HepG2 (cell line): Measurements from ENCODE around the gene WBP1. TPM values are rescaled to one million over a fixed set of nuclear protein-coding genes. Genes with fewer than 3 reads are reported as not detected.

Source experiments
- CREB3 ChIP-seq: sonication (generic); formaldehyde crosslinking; IDR thresholded peaks from 2 replicates; pipeline ENCODE4 v1.5.0; 2020; ENCODE audit warnings: missing genetic modification reagents
- LBX2 ChIP-seq: sonication (generic); formaldehyde crosslinking; IDR thresholded peaks from 2 replicates; pipeline ENCODE4 v1.5.0; 2020; ENCODE audit warnings: missing genetic modification reagents, mild to moderate bottlenecking, borderline replicate concordance
- MAF1 ChIP-seq: sonication (generic); formaldehyde crosslinking; IDR thresholded peaks from 2 replicates; pipeline ENCODE4 v1.5.0; 2020; ENCODE audit warnings: missing genetic modification reagents, borderline replicate concordance
- MXD1 ChIP-seq: sonication (generic); formaldehyde crosslinking; IDR thresholded peaks from 2 replicates; pipeline ENCODE4 v1.4.0; 2020; ENCODE audit warnings: mild to moderate bottlenecking, missing genetic modification reagents
- POGK ChIP-seq: sonication (generic); formaldehyde crosslinking; conservative IDR thresholded peaks from 2 replicates; pipeline ENCODE4 v1.8.0; 2022; ENCODE audit warnings: mild to moderate bottlenecking, moderate library complexity, missing genetic modification reagents
- PRDM4 ChIP-seq: sonication (generic); formaldehyde crosslinking; IDR thresholded peaks from 2 replicates; pipeline ENCODE4 v1.9.0; 2021; ENCODE audit warnings: missing genetic modification reagents, borderline replicate concordance
- RBFOX2 ChIP-seq: fragments of 200-400 bp; formaldehyde crosslinking; IDR thresholded peaks from 2 replicates; pipeline ENCODE4 v1.6.1; 2017; ENCODE audit warnings: low read depth, mild to moderate bottlenecking, low read length
- RNF2 ChIP-seq: fragments of 450-650 bp; conservative IDR thresholded peaks from 2 replicates; pipeline ENCODE4 v1.6.1; 2016; ENCODE audit warnings: low read depth
- RNF219 ChIP-seq: sonication (generic); formaldehyde crosslinking; IDR thresholded peaks from 2 replicates; pipeline ENCODE4 v1.5.0; 2020; ENCODE audit warnings: mild to moderate bottlenecking, missing genetic modification reagents
- ZNF17 ChIP-seq: sonication (generic); formaldehyde crosslinking; IDR thresholded peaks from 2 replicates; pipeline ENCODE4 v1.5.0; 2020; ENCODE audit warnings: mild to moderate bottlenecking, missing genetic modification reagents
- ZNF512 ChIP-seq: sonication (generic); formaldehyde crosslinking; IDR thresholded peaks from 2 replicates; pipeline ENCODE4 v1.4.0; 2020; ENCODE audit warnings: mild to moderate bottlenecking, missing genetic modification reagents
- ZNF552 ChIP-seq: sonication (generic); formaldehyde crosslinking; IDR thresholded peaks from 2 replicates; pipeline ENCODE4 v1.9.0; 2022; ENCODE audit warnings: missing genetic modification reagents, mild to moderate bottlenecking, borderline replicate concordance
- ZNF619 ChIP-seq: sonication (generic); formaldehyde crosslinking; IDR thresholded peaks from 2 replicates; pipeline ENCODE4 v1.4.0; 2020; ENCODE audit warnings: mild to moderate bottlenecking, missing genetic modification reagents
- ZNF784 ChIP-seq: sonication (generic); formaldehyde crosslinking; IDR thresholded peaks from 2 replicates; pipeline ENCODE4 v1.5.1; 2020; ENCODE audit warnings: missing genetic modification reagents, mild to moderate bottlenecking, borderline replicate concordance
- polyA plus RNA-seq, 8 experiments: library from polyadenylated mRNA; depleted of rRNA in 3 of 8; stranded (reverse) in 7 of 8; unstranded in 1 of 8; fragments of >200 nt; fragmentation: Illumina TruSeq in 4 of 8; extraction: Trizol in 4 of 8; gene quantifications; 2 replicates each; pipeline versions ENCODE4 v1.2.1 to v1.2.3, GENCODE V29; 2011 to 2016; ENCODE audit warnings: low read depth in 4 of 8, missing spikeins in 1 of 8, mixed read lengths in 1 of 8; ENCODE audit not compliant: insufficient read depth in 1 of 8
- total RNA-seq, 5 experiments: library from RNA; depleted of rRNA; stranded (reverse); fragments of >200 nt; fragmentation: Illumina TruSeq; extraction: Trizol; gene quantifications; 2 replicates each; pipeline ENCODE4 v1.2.3, GENCODE V29; 2016; ENCODE audit warnings: low read depth in 1 of 5

The WBP1 gene
- total and polyA plus RNA-seq, 2 of the 13 experiments (the other 11 are each of a cell fraction or from before 2014, with no cell fraction given) = 38.8 to 85.7 TPM

- TF ChIP-seq ZNF512 (CRISPR knock-in tag) (no peak), RNF219 (CRISPR knock-in tag) (no peak), POGK (CRISPR knock-in tag) (no peak; the same call in 1 of the 2 replicates), MXD1 (peak; percentile 64), LBX2 (CRISPR knock-in tag) (no peak), RBFOX2 (peak; percentile 85), CREB3 (no peak), ZNF552 (CRISPR knock-in tag) (peak; percentile 88), ZNF784 (CRISPR knock-in tag) (no peak; the same call in 1 of the 2 replicates), RNF2 (no peak), PRDM4 (CRISPR knock-in tag) (no peak), MAF1 (CRISPR knock-in tag) (peak; percentile 52; the same call in 1 of the 2 replicates), ZNF17 (CRISPR knock-in tag) (no peak), ZNF619 (CRISPR knock-in tag) (no peak)
Observed at GRCh38 chr2:74457549-74458131, 598 bp upstream of the WBP1 start (continued).
